ENCODE measurements around the gene SLC30A7.

GRCh38 chr1:100869996-100870395 is 25.9 kb upstream of the SLC30A7 start:
- no peak for TF ChIP-seq ZNF8 (CRISPR knock-in tag; IDR thresholded peaks at IDR 0.05)
- TF ChIP-seq CREB5 (CRISPR knock-in tag; IDR thresholded peaks at IDR 0.05; ENCODE audit: low read depth) = no peak
